GM21381 (cell line): ENCODE data around the gene RGS16.

Source experiments
- ATAC-seq: cut with Tn5 transposase; IDR thresholded peaks from one replicate; pipeline ENCODE4 v1.9.1; 2021; ENCODE audit warnings: mild to moderate bottlenecking, moderate library complexity; ENCODE audit not compliant: unreplicated experiment

Gene RGS16

DNA sequence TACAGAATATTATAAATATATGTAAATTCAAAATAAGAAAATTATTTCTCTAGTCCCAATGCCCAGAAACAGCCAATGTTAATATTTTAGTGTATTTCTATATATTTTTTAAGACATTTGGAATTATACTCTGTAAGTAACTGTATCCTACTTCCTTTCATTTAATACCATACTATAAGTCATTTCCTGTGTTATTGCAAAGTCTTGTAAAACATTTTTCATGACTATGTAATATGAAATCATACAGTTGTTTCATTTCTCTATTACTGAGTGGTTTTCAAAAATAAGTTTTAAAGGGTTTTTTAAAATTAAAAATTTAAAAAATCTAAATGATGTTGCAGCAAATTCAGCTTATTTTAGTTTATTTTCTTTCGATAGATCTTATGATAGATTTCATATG lies 17.1 kb downstream of the RGS16 start:
- ATAC-seq = no peak

DNA sequence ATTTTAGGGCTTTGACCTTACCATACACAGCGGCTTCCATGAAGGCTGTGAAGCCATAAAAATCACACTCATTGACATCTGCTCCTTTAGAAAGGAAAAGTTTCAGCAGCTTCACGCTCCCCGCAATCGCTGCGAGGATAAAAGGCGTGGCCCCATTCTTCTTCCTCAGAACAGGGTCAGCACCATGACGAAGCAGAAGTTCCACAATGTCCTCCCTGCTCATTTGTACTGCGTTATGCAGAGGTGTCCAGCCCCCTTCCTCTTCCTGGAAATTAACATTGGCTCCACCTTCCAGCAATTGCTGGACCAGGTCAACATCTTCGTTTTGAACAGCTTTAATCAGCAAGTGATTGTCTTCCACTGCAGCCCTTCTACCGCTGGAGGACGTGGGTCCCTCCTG lies 17.8 kb downstream of the RGS16 start:
- ATAC-seq = no peak

DNA sequence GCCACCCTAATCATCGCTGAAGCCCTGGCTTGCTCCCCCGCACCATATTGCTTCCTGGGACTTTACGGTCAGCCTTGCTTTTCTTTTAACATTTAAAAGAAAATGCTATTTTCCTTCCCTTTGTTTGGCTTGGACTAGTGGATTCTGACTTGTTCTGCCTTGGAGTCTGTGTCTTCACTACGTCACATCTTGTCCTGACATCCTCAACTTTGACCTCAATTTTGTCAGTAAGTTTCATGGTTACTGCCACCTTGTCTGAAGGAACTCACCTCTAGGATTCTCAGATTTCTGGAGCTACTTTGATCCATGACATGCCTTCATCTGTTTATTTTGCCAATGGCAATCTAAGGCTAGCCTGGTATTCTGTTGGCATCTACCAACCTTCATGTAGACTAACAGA lies 19.4 kb downstream of the RGS16 start:
- ATAC-seq = no peak

DNA sequence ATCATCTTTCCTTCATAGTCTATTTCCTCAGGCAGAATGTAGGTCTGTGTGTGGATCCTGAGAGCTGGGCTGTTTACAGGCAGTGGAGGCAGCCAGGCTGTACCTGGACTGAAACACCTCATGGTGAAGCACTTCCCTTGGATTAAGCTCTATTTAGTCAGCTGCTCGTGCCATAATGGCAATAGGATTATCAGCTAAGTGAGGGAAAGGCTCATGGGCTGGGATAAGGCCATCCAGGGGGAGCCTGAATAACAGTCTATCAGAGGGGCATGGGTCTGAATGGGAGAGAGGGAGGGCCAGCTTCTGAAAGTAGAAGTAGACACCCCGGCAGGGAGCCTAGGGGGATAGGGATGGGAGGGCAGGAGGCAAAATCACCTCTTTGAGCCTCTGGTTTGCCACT lies 23.5 kb downstream of the RGS16 start:
- no peak for ATAC-seq

DNA sequence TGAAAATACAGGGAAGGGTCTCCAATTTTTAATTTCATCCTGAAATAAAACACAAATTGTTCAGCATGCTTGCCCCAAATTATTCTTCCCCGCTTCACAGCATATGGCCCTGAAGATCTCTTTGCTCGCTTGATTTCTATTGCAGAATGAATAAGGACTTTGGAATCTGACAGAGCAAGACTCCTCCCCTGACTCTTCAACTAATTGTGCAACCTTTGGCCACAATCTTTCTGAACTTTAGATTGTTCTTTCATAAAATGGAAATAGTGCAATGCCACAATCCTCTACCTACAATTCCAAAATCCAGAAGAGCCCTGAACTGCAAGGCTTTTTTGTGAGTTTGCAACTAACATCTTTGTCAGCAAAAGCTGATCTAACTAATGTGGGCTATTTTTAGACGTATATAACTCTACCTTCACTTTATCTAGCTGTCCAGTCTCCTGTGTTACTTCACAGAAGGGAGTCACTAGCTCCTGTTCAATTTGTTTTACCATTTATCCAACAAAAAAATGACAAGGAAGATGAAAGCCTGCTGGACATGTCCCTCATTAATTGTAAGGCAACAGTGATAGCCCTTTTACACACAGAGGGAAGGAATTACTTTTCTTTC lies 28.5 kb downstream of the RGS16 start:
- no peak for ATAC-seq

DNA sequence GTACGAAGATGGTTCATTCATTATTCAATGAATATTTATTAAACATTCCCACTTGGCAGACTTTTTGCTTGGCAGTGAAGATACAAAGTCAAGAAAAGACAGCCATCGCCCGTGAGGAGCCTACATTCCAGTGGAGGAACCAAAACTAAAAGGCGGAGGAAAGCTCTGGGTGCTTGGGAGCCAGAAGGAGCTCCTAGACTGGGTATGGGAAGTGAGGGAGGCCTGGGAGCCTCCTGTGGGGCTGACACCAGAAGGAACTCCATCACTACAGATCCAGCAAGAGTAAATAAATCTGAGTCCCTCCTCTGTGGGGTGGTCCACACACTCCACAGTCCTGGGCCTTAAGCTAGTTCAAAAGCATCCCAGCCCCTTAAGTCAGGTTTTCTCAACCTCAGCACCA lies 30.0 kb downstream of the RGS16 start:
- no peak for ATAC-seq

DNA sequence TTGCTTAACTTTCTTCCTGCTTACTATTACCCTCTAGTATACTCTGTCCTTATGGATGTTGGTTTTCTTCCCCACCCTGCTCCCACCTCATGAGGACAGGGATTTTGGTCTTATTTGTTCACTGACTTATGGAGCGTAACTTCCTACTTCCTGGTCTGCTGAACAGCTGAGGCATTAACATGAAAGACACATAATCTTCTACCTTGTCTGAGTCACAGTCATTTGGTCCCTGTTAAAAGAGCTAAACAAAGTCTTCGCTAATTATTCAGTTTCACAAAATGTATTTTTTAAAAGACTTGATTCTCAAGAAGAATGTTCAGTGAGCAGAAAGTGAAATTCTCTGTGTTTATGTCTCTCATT lies 33.6 kb downstream of the RGS16 start:
- no peak for ATAC-seq

DNA sequence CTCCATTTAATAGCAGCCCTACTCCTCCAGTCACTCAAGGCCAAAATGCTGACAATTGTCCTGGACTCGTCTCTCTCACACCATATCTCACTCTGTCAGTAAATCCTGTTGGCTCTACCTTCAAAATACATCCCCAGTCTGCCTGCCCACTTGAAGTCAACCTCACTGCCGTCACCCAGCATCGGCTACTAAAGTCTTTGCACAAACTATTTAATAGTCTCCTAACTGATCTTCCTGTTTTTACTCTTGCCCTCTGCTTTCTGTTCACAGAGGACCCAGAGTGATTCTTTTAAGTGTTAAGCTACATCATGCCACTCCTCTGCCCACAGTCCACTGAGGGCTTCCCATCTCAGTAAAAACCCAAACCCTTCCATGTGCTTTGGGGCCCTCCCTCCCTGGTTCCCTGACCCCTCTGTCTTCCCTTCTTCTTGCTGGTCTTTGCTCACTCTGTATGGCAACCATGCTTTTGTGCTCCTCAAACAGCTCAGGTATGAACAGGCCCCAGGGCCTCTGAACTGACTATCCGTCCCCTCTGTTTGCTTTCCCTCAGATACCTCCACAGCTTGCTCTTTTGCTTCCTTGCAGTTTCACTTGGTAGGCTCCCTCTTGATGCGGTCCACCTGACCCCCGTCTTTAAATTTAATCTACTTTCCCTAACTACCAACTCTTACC lies 34.1 kb downstream of the RGS16 start:
- ATAC-seq = no peak

DNA sequence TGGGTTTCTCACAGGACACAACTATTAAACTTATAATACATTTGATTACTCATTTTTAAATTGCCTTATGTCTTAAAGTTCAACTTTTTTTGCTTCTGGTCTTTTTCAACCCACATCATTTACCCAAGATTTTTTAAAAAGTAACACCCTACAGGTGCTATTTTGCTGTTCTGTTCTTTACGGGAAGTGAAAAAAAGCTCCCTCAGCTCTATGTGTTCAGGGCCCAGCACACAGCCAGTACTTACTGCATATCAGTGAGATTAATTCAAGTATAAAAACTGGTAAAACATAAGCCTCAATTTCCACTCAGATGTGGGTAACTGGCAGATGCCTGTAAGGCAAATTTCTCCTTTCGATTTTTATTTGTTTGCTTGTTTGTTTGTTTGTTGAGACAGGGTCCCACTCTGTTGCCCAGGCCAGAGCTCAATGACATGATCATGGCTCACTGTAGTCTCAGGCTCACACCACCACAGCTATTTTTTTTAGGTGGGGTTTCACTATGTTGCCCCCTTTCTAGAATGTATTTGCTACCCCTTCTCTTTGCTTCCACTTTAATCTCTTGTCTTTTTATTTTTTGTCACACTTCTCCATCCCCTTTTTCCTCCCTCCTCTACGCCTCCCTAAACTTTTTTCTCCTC lies 35.4 kb downstream of the RGS16 start:
- ATAC-seq = no peak

DNA sequence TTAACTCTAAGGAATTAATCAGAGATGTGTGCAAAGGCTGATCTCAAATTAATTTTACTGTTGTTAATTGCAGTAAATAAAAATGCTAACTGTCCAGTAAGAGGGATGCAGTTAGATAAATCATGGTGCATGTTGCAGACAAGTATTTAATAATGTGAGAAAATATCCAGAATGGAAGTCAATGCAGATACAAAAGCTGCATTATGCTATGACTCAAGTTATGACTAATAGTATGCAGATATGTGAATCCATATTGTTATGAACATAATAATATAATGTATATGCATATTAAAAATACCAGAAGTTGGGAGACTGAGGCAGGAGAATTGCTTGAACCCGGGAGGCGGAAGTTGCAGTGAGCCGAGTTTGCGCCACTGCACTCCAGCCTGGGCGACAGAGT lies 36.6 kb downstream of the RGS16 start:
- no peak for ATAC-seq

DNA sequence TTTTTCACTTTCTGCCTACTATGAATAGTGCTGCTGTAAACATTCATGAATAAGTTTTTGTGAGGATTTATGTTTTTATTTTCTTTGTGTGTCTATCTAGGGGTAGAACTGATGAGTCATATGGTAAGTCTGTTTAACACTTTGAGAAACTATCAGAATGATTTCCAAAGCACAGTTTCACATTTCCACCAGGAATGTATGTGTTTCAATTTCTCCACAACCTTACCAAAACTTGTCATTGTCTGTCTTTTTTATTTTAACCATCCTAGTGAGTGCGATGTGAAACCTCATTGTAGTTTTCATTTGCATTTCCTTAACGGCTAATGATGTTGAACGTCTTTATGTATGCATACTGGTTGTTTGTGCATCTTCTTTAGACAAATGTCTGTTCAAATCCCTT lies 38.7 kb downstream of the RGS16 start:
- ATAC-seq = no peak

DNA sequence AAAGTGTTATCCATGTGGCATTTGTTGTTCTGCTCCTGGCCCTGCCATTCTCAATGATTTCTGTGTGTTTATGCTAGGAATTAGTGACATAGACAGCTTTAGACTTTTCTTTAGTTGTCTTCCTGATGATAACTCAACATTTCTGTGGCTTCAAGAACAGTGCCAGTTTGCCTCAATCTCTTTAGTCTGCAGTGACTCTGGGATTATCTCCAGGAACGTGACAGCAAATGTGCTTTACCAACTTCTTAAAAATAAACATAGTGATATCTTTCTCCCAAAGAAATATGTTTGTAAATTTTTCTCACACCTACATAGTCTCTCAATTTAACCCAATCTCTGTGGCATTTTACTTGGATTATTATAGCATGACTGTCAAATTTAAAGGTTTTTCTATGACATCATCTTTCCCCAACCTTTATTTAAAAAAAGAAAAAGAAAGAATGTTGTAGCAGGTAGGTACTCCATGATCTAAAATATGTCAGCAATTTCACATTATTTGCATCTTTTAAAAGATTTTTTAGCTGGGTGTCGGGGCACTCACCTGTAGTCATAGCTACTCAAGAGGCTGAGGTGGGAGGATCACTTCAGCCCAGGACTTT lies 39.7 kb downstream of the RGS16 start:
- ATAC-seq = no peak

DNA sequence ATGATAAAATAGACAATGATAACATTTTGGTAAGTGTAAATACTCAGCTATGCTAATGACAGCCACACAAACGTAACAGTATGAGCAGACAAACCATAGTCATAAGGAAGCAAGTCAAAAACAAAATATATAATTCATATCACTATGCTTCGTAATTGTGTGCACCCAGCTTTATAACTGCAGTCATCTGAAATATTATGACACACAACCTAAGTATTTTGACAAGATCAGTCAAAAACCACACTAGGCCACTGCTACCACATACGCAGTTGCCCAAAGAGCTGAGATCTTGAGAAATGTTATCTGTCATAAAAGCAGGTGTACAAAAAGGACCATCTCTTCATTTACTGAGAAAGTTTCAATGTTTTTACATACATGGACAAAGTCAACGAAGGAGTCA lies 41.1 kb downstream of the RGS16 start:
- ATAC-seq = no peak

DNA sequence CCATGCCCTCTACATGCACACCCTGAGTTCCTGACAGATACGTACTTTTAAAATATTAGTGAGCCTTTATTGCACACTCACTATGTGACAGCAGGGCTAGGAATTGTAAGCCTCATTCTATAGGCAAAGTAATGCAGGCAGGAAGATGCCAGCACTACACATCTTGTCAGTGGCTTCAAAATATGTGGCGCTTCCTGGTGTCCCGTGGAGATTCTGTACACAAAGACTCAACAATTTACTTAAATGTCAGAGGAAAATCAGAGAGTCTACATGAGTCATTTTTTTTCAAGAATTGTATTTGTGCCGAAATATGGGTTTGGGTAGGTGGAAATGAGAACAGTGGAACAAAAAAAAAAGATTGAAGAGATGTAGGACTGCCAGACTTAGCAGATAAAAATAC lies 42.7 kb downstream of the RGS16 start:
- ATAC-seq = no peak

DNA sequence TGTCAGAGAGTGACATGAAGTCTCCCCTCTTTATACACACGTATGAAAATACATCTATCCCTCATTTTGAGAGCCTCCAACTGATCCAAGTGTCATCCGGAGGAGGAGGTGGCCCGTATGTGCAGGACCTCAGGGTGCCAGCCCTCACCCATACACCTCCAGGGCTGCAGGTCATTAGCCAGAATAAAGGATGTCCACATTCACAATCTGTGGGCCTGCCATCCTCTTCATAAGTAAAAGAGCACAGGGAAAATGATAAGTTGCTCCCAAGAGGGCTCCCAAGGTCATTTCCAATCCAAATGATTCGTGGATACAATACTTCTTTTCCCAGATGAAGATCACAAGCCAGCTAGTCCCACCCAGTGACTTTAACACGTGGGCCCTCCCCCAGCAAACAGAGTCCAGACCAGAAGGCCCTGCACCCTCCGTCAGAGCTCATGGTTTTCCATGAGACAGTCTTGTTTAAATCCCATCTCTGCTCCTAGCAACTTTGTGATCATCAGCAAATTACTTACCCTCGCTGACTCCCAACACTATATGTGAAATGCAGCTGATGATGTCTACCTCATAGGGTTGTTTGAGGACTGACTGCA lies 43.7 kb downstream of the RGS16 start:
- ATAC-seq = no peak

DNA sequence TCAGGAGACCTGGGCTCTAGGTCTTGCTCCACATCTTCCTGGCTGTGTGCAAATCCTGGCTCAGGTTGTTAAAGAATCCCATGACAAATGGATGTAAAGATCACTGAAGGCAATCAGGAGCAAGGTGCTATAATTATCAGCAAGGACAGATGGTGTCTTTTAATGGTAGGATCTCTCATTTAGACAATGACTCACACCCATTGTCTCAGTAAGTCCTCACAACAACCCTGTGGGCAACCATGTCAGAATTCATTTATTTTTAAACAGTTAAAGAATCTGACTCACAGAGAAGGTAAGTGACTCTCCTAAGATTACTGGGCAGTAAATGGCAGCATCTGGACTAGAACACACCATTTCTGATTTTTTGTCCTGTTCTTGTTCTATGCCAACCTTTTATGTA lies 47.9 kb downstream of the RGS16 start:
- no peak for ATAC-seq

DNA sequence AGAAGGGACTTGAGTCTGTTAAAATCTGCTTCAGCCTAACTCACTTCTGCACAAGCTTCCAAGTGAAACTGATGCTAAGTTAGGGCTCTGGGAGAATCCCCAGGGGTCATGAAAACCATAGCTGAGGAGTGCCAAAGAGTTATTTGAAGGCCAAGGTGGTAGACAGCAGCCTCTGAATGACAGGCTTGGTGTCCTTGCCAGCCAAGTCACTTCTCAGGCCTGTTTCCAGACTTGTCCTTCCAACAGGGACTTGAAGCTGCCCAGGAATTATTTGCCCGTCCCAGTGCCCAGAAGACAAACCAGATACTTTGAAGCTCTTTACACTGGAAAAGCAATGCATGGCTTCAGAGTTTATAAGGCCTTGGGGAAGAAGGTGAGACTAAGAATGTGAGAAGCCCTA lies 48.7 kb downstream of the RGS16 start:
- no peak for ATAC-seq

DNA sequence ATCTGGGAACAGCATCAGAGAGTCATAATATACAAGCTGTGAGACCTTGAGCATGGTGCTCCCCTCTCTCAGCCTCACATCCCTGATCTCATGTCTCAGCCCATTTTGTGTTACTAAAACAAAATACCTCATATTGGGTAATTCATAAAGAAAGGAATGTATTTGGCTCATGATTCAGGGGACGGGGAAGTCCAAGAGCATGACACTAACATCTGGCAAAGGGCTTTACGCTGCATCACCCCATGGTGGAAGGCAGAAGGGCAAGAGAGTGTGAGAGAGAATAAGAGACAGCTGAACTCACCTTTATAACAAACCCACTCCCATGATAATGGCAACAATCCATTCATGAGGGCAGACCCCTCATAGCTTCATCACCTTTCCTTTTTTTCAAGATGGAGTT lies 51.7 kb downstream of the RGS16 start:
- no peak for ATAC-seq

DNA sequence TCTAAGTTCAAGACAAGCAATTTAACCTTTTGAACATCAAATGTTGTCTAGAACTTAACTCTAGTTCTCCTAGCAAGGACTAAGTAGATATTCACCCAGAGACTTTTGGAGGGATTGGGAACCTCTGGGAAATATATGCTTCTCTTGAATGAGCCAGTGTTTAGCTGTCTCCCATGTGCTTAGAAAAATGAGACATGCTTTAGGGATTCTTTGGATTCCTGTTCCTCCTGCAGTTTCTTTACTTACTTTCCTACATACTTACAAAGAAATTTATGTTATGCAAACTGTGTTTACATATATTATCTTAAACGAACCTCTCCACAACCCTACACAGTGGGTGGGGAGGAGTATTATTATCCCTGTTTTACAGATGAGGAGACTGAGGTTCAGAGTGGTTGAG lies 54.4 kb downstream of the RGS16 start:
- no peak for ATAC-seq

DNA sequence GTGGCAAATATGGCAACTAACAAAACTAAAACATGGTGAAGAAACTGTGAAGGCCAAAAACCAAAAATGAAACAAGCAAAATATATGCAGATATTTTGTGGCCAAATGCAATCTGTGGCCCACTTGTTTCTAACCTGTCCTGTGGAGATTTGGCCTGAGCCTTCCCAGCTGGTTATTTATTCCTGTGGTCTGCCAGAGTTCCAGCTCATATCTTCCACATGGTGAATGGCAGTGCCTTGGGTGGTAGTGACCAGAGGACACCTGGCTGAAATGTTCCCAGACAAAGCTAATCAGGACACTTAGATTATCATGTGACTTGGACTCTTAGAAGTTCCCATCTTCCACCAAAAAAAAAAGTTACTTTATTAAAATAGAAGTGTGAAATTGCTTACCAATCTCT lies 54.8 kb downstream of the RGS16 start:
- no peak for ATAC-seq
